GM12891 (cell line): ENCODE results near the gene CSAD.

Experiments used
- POLR2A ChIP-seq: IDR thresholded peaks from 2 replicates; pipeline ENCODE4 v1.6.1; 2011; ENCODE audit warnings: low read depth, low read length, control low read depth
- POLR2AphosphoS5 ChIP-seq: IDR thresholded peaks from 2 replicates; pipeline ENCODE4 v1.6.1; 2011; ENCODE audit warnings: low read depth, low read length, control low read depth
- POU2F2 ChIP-seq: IDR thresholded peaks from 2 replicates; pipeline ENCODE4 v1.6.1; 2011; ENCODE audit warnings: low read depth, mild to moderate bottlenecking, control low read depth, low read length, moderate library complexity
- SPI1 ChIP-seq: IDR thresholded peaks from 2 replicates; pipeline ENCODE4 v1.6.1; 2011; ENCODE audit warnings: low read depth, low read length, control low read depth
- TAF1 ChIP-seq: IDR thresholded peaks from 2 replicates; pipeline ENCODE4 v1.6.1; 2011; ENCODE audit warnings: low read depth, low read length, control low read depth

DNA sequence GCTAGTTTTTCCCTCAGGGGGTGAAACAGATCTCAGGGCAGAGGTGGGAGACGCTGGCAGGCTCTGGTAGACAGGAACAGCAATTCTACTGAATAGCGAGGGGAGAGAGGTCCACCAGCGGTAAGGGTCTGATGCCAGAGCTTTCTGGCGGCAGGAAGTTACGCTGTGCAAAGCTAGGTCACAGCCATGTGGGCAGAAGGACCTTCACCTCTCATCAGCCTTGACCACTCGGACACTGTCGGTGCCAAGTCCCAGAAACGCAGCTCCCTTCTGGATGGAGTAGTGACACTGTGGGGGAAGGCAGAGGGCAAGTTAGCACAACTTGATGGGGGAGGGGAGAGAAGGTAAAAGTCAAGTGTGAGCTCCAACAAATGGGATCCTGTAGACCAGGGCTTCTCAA lies 10.5 kb downstream of the CSAD start:
- TF ChIP-seq POLR2A (no peak), SPI1 (no peak), POLR2AphosphoS5 (no peak), TAF1 (no peak), POU2F2 (no peak)
